ENCODE results near the gene MEG3. TPM values are rescaled to one million over a fixed set of nuclear protein-coding genes. Genes with fewer than 3 reads are reported as not detected.

MEG3 gene
- total RNA-seq, 1 experiment from 2014 or later: 62.4 TPM

DNA sequence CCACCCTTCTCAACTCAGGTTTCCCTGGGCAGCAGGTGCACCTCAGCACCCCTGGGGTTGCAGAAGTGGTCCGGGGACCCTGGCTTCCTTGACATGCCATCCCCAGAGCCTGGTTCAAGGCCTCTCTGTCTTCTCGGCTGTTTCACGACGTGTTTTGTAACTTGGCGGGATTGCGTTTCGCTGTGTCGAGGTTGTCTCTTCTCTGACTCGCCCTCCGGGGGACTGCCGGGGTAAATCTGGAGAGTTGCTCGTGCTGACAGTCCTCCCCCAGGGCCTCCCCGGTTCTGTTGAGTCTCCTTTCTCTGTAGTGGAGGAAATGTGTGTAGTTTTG, 25.6 kb downstream of the MEG3 start:
- Histone ChIP-seq H3K9me3 (ENCODE audit: control insufficient read depth, insufficient read depth, low read depth, low read length) (no peaks in the 10 kb centered on the region), H3K36me3 (ENCODE audit: control insufficient read depth, insufficient read depth, low read length) (no peaks in the 10 kb centered on the region), H3K4me1 (ENCODE audit: control insufficient read depth, insufficient read depth, low read length) (no peaks in the 10 kb centered on the region), H3K27me3 (ENCODE audit: control insufficient read depth, insufficient read depth, low read length) (no peaks in the 10 kb centered on the region), H3K4me3 (ENCODE audit: low read depth in 2 of 2, low read length in 2 of 2) (no peak overlapping the region), H3K27ac (ENCODE audit: low read length) (no peak overlapping the region)
- intact Hi-C loops (cut with micrococcal nuclease; ENCODE audit: unreplicated experiment) (loop anchor here (2.0 kb wide), 1 partner anchor 49 kb away; no protein-coding TSS in a partner anchor), in situ Hi-C loops (cut with HindIII; ENCODE audit: low pct_unique_long_range_greater_than_20kb, low sequenced_read_pairs) (no loop called here)
- TF ChIP-seq TCF7L2 (IDR thresholded peaks at IDR 0.05; ENCODE audit: low read depth, low read length) (no peak), SIN3A (IDR thresholded peaks at IDR 0.05; ENCODE audit: borderline replicate concordance, insufficient read depth, low read depth, low read length) (no peak), POLR2AphosphoS5 (IDR thresholded peaks at IDR 0.05; ENCODE audit: low read depth, low read length) (no peak)
- TF ChIP-seq, protein P1, sequence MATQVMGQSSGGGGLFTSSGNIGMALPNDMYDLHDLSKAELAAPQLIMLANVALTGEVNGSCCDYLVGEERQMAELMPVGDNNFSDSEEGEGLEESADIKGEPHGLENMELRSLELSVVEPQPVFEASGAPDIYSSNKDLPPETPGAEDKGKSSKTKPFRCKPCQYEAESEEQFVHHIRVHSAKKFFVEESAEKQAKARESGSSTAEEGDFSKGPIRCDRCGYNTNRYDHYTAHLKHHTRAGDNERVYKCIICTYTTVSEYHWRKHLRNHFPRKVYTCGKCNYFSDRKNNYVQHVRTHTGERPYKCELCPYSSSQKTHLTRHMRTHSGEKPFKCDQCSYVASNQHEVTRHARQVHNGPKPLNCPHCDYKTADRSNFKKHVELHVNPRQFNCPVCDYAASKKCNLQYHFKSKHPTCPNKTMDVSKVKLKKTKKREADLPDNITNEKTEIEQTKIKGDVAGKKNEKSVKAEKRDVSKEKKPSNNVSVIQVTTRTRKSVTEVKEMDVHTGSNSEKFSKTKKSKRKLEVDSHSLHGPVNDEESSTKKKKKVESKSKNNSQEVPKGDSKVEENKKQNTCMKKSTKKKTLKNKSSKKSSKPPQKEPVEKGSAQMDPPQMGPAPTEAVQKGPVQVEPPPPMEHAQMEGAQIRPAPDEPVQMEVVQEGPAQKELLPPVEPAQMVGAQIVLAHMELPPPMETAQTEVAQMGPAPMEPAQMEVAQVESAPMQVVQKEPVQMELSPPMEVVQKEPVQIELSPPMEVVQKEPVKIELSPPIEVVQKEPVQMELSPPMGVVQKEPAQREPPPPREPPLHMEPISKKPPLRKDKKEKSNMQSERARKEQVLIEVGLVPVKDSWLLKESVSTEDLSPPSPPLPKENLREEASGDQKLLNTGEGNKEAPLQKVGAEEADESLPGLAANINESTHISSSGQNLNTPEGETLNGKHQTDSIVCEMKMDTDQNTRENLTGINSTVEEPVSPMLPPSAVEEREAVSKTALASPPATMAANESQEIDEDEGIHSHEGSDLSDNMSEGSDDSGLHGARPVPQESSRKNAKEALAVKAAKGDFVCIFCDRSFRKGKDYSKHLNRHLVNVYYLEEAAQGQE (IDR thresholded peaks at IDR 0.05; ENCODE audit: insufficient read depth in 1 of 2, low read depth in 2 of 2, low read length in 1 of 2): no peak
- TF ChIP-seq, protein P2, sequence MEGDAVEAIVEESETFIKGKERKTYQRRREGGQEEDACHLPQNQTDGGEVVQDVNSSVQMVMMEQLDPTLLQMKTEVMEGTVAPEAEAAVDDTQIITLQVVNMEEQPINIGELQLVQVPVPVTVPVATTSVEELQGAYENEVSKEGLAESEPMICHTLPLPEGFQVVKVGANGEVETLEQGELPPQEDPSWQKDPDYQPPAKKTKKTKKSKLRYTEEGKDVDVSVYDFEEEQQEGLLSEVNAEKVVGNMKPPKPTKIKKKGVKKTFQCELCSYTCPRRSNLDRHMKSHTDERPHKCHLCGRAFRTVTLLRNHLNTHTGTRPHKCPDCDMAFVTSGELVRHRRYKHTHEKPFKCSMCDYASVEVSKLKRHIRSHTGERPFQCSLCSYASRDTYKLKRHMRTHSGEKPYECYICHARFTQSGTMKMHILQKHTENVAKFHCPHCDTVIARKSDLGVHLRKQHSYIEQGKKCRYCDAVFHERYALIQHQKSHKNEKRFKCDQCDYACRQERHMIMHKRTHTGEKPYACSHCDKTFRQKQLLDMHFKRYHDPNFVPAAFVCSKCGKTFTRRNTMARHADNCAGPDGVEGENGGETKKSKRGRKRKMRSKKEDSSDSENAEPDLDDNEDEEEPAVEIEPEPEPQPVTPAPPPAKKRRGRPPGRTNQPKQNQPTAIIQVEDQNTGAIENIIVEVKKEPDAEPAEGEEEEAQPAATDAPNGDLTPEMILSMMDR (IDR thresholded peaks at IDR 0.05): no peak
- no TSS peak for BruUV-seq (replicated peaks)
- DNase-seq (ENCODE audit: low read depth, low spot score) (no peak), ATAC-seq (no peak)
- POLR2A ChIA-PET: no interaction called here
- CTCF ChIA-PET: no interaction called here

DNA sequence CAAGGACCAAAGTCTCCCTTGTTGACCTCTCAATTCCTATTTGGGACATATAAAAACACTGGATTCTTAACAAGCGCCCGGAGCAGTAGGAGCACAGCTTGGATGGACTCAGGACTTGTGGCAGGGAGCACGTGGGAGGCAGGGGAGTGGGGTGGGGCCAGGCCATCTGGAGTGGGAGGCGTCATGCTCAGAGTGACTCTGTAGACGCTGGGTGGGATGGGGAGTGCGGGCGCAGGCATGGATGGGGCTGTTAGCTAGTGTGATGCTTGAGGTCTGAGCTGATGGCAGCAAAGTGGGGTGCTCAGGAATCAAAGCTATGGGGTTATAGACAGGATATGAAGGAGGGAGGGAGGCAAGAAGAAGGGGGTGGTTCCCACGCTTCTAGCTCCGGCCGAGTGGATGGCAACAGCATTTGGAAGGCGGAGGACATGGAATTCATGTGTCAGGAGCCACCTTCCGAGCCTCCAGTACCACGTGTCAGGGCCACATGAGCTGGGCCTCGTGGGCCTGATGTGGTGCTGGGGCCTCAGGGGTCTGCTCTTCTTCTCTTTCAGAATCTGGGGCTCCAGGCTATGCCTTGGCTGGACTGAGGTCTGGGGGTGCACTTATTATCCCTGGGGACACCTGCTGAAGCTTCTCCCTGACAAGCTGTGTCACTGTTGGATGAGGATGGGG, 26.2 kb downstream of the MEG3 start:
- no TSS peak for BruUV-seq (replicated peaks)

DNA sequence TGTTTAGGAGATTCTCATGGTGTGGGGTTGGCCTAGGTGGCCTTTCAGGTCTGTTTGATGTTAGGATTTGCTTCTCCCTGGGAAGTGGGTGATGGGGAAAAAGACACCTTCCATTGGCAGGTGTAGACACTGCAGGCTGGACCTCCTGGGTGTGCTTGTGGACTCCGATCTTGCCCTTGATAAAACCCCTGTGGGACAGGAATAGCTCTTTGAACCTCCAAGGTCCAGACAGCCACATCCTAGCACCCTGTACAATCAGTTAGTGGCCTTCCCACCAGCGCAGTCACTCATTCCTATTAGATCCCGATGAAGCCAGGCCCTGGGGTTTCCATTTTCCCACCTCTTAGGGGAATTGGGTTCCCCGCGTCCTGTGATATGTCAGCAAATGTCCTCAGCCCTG, 28.5 kb downstream of the MEG3 start:
- H3K4me1 ChIP-seq (ENCODE audit: control insufficient read depth, insufficient read depth, low read length): no peaks in the 10 kb centered on the region
- no TSS peak for BruUV-seq (replicated peaks)
- no peak overlapping the region for H3K27ac ChIP-seq (ENCODE audit: low read length)
- no peak overlapping the region for H3K4me3 ChIP-seq (ENCODE audit: low read depth in 2 of 2, low read length in 2 of 2)
- intact Hi-C loops (cut with micrococcal nuclease; ENCODE audit: unreplicated experiment) (no loop called here), in situ Hi-C loops (cut with HindIII; ENCODE audit: low pct_unique_long_range_greater_than_20kb, low sequenced_read_pairs) (no loop called here)
- H3K9me3 ChIP-seq (ENCODE audit: control insufficient read depth, insufficient read depth, low read depth, low read length): no peaks in the 10 kb centered on the region
- CTCF ChIA-PET: interaction anchor here (0.5 kb wide), 1 partner anchor 26 kb away, joined by 5 read pairs; no protein-coding TSS in a partner anchor
- no peaks in the 10 kb centered on the region for H3K27me3 ChIP-seq (ENCODE audit: control insufficient read depth, insufficient read depth, low read length)
- TF ChIP-seq, protein P1 (IDR thresholded peaks at IDR 0.05; ENCODE audit: insufficient read depth in 1 of 2, low read depth in 2 of 2, low read length in 1 of 2): no peak
- TF ChIP-seq, protein P2 (IDR thresholded peaks at IDR 0.05): no peak
- no peak for TF ChIP-seq SIN3A (IDR thresholded peaks at IDR 0.05; ENCODE audit: borderline replicate concordance, insufficient read depth, low read depth, low read length)
- TF ChIP-seq POLR2AphosphoS5 (IDR thresholded peaks at IDR 0.05; ENCODE audit: low read depth, low read length): no peak
- POLR2A ChIA-PET: no interaction called here
- no peaks in the 10 kb centered on the region for H3K36me3 ChIP-seq (ENCODE audit: control insufficient read depth, insufficient read depth, low read length)
- DNase-seq (ENCODE audit: low read depth, low spot score): no peak
- ATAC-seq: no peak

More for the DNA sequence above, 26.2 kb downstream of the MEG3 start:
- H3K27me3 ChIP-seq (ENCODE audit: control insufficient read depth, insufficient read depth, low read length): no peaks in the 10 kb centered on the region
- in situ Hi-C loops (cut with HindIII; ENCODE audit: low pct_unique_long_range_greater_than_20kb, low sequenced_read_pairs): no loop called here
- no peak overlapping the region for H3K4me3 ChIP-seq (ENCODE audit: low read depth in 2 of 2, low read length in 2 of 2)
- DNase-seq (ENCODE audit: low read depth, low spot score) (no peak), ATAC-seq (no peak)
- ChIA-PET POLR2A (no interaction called here), CTCF (no interaction called here)
- intact Hi-C loops (cut with micrococcal nuclease; ENCODE audit: unreplicated experiment): loop anchor here (2.0 kb wide), 1 partner anchor 49 kb away; no protein-coding TSS in a partner anchor
- no peaks in the 10 kb centered on the region for H3K9me3 ChIP-seq (ENCODE audit: control insufficient read depth, insufficient read depth, low read depth, low read length)
- no peak overlapping the region for H3K27ac ChIP-seq (ENCODE audit: low read length)
- no peaks in the 10 kb centered on the region for H3K4me1 ChIP-seq (ENCODE audit: control insufficient read depth, insufficient read depth, low read length)
- no peak for TF ChIP-seq SIN3A (IDR thresholded peaks at IDR 0.05; ENCODE audit: borderline replicate concordance, insufficient read depth, low read depth, low read length)
- no peaks in the 10 kb centered on the region for H3K36me3 ChIP-seq (ENCODE audit: control insufficient read depth, insufficient read depth, low read length)

All from Panc1 (cell line).